ENCODE data around the gene STXBP5. TPM values are rescaled to one million over a fixed set of nuclear protein-coding genes. Genes with fewer than 3 reads are reported as not detected.

Gene STXBP5
- total RNA-seq, 4 donors from 2014 or later, result 46.7 to 60.5 (median 50.6) TPM

- no peak for TF ChIP-seq CTCF (IDR thresholded peaks at IDR 0.05)
- no peak for DNase-seq (ENCODE audit: low spot score in 2 of 2)
- intact Hi-C loops (cut with DNase I; ENCODE audit: low total_unique reads), result no loop called here
Measured at GRCh38 chr6:147282566-147282959, 78.3 kb downstream of the STXBP5 start.

GRCh38 chr6:147283460-147283859, 79.2 kb downstream of the STXBP5 start:
- WGBS, 2 donors, result 66 to 76% methylated on average over 5 of the region's 5 CpGs
- intact Hi-C loops (cut with DNase I; ENCODE audit: low total_unique reads), result no loop called here
- no peak overlapping the region for H3K4me3 ChIP-seq (ENCODE audit: low read depth, poor library complexity, severe bottlenecking)
- TF ChIP-seq POLR2A (IDR thresholded peaks at IDR 0.05) (no peak), CTCF (IDR thresholded peaks at IDR 0.05) (no peak)
- DNase-seq (ENCODE audit: low spot score in 2 of 2), result no peak

More at GRCh38 chr6:147282566-147282959, 78.3 kb downstream of the STXBP5 start:
- WGBS, 2 donors, result 88% methylated on average over 4 of the region's 4 CpGs
- no peak overlapping the region for H3K4me3 ChIP-seq (ENCODE audit: low read depth, poor library complexity, severe bottlenecking)

GRCh38 chr6:147285087-147285855, 81.1 kb downstream of the STXBP5 start:
- TF ChIP-seq POLR2A (IDR thresholded peaks at IDR 0.05), result no peak
- no peak for TF ChIP-seq CTCF (IDR thresholded peaks at IDR 0.05)
- intact Hi-C loops (cut with DNase I; ENCODE audit: low total_unique reads), result no loop called here
- 27 to 31% methylated on average over 3 of the region's 3 CpGs for WGBS, 2 donors
- no peak overlapping the region for H3K4me3 ChIP-seq (ENCODE audit: low read depth, poor library complexity, severe bottlenecking)
- DNase-seq (ENCODE audit: low spot score in 2 of 2), result no peak

GRCh38 chr6:147287869-147288271, 83.7 kb downstream of the STXBP5 start:
- intact Hi-C loops (cut with DNase I; ENCODE audit: low total_unique reads), result no loop called here
- 60 to 64% methylated on average over 3 of the region's 3 CpGs for WGBS, 2 donors
- H3K4me3 ChIP-seq (ENCODE audit: low read depth, poor library complexity, severe bottlenecking), result no peak overlapping the region
- TF ChIP-seq CTCF (IDR thresholded peaks at IDR 0.05) (no peak), POLR2A (IDR thresholded peaks at IDR 0.05) (no peak)
- DNase-seq (ENCODE audit: low spot score in 2 of 2), result no peak

- 95 to 98% methylated on average over 2 of the region's 2 CpGs for WGBS, 2 donors
- intact Hi-C loops (cut with DNase I; ENCODE audit: low total_unique reads), result no loop called here
- TF ChIP-seq CTCF (IDR thresholded peaks at IDR 0.05), result no peak
- no peak for TF ChIP-seq POLR2A (IDR thresholded peaks at IDR 0.05)
- no peak for DNase-seq (ENCODE audit: low spot score in 2 of 2)
- H3K4me3 ChIP-seq (ENCODE audit: low read depth, poor library complexity, severe bottlenecking), result no peak overlapping the region
Measured at GRCh38 chr6:147297124-147297523, 92.9 kb downstream of the STXBP5 start.

Data from lower leg skin (tissue), 4 donors.